Measurements from ENCODE around the gene SUGCT. TPM values are rescaled to one million over a fixed set of nuclear protein-coding genes. Genes with fewer than 3 reads are reported as not detected.

The SUGCT gene
- total and polyA plus RNA-seq, 9 of the 15 experiments (the other 6 are each of a cell fraction or from before 2014, with no cell fraction given), result 0.58 to 2.5 (median 1.4) TPM

GRCh38 chr7:40824461-40824860 is 689.7 kb downstream of the SUGCT start:
- ATAC-seq (no peak), DNase-seq (ENCODE audit: extremely low read depth in 1 of 4, low spot score in 3 of 4) (no peak), FAIRE-seq (no peak)
- Histone ChIP-seq H3K4me1 (replicated peaks in 1 of 2; ENCODE audit: control insufficient read depth in 2 of 2, insufficient read depth in 2 of 2, low read length in 2 of 2) (no peaks in the 10 kb centered on the region), H3K4me3 (no peak overlapping the region), H3K4me2 (ENCODE audit: insufficient read depth, low read length) (no peak overlapping the region), H3K27me3 (ENCODE audit: control insufficient read depth in 2 of 2, insufficient read depth in 2 of 2, low read length in 2 of 2) (no peaks in the 10 kb centered on the region), H2AFZ (ENCODE audit: low read depth, low read length) (no peak overlapping the region), H3K79me2 (ENCODE audit: control insufficient read depth, insufficient read depth, low read length) (no peaks in the 10 kb centered on the region), H3K36me3 (ENCODE audit: control insufficient read depth, insufficient read depth, low read length) (no peaks in the 10 kb centered on the region), H4K20me1 (replicated peaks; ENCODE audit: control insufficient read depth, insufficient read depth, low read length) (no peaks in the 10 kb centered on the region), H3K27ac (ENCODE audit: extremely low read depth, low read depth, low read length) (no peak overlapping the region), H3K9me1 (ENCODE audit: control insufficient read depth, insufficient read depth, low read length) (no peaks in the 10 kb centered on the region), H3K9me3 (replicated peaks; ENCODE audit: control insufficient read depth, insufficient read depth, low read depth, low read length) (no peaks in the 10 kb centered on the region), H3K9ac (ENCODE audit: insufficient read depth in 1 of 2, low read depth in 2 of 2, low read length in 2 of 2) (no peak overlapping the region)
- in situ Hi-C loops (cut with MboI) (no loop called here), intact Hi-C loops (cut with micrococcal nuclease) (no loop called here)
- 0% methylated on average over 3 of the region's 3 CpGs for WGBS (ENCODE audit: insufficient coverage, low coverage, missing lambda C conversion rate)
- POLR2A ChIA-PET, result no interaction called here
- CTCF ChIA-PET (ENCODE audit: low intra/inter-chr PET ratio), result no interaction called here
- no TSS peak for BruUV-seq (replicated peaks)
- TF ChIP-seq CEBPB (tag; IDR thresholded peaks at IDR 0.05), result no peak
- TF ChIP-seq TCFL5 (CRISPR knock-in tag; conservative IDR thresholded peaks at IDR 0.05), result no peak
- no peak for TF ChIP-seq PBX2 (CRISPR knock-in tag; IDR thresholded peaks at IDR 0.05; ENCODE audit: low read depth)
- no peak for TF ChIP-seq PBX2 (tag; conservative IDR thresholded peaks at IDR 0.05; ENCODE audit: low read depth)
- TF ChIP-seq POLR2AphosphoS2 (IDR thresholded peaks at IDR 0.05; ENCODE audit: low read length), result no peak
- no peak for TF ChIP-seq PKNOX1 (IDR thresholded peaks at IDR 0.05)
- no peak for TF ChIP-seq ZNF740 (CRISPR knock-in tag; IDR thresholded peaks at IDR 0.05)
- no peak for TF ChIP-seq ZNF740 (tag; IDR thresholded peaks at IDR 0.05)
- TF ChIP-seq BRF2 (IDR thresholded peaks at IDR 0.05; ENCODE audit: borderline replicate concordance, insufficient read depth, insufficient read length), result no peak
- no peak for TF ChIP-seq CBX5 (IDR thresholded peaks at IDR 0.05; ENCODE audit: borderline replicate concordance, low read depth)
- TF ChIP-seq CBX2 (IDR thresholded peaks at IDR 0.05; ENCODE audit: insufficient read depth, low read length, poor library complexity, severe bottlenecking), result no peak
- TF ChIP-seq HMG20A (CRISPR knock-in tag; conservative IDR thresholded peaks at IDR 0.05), result no peak
- no peak for TF ChIP-seq LCOR (CRISPR knock-in tag; IDR thresholded peaks at IDR 0.05)
- TF ChIP-seq HNRNPH1 (optimal IDR thresholded peaks at IDR 0.05; ENCODE audit: low read depth, low read length), result no peak
- no peak for TF ChIP-seq ZC3H4 (CRISPR knock-in tag; IDR thresholded peaks at IDR 0.05; ENCODE audit: borderline replicate concordance)
- TF ChIP-seq CCNT2 (IDR thresholded peaks at IDR 0.05; ENCODE audit: borderline replicate concordance, extremely low read depth, insufficient read length, low read depth, low read length), result no peak

All from K562 (cell line).